Measurements from ENCODE around the gene EML1.

DNA sequence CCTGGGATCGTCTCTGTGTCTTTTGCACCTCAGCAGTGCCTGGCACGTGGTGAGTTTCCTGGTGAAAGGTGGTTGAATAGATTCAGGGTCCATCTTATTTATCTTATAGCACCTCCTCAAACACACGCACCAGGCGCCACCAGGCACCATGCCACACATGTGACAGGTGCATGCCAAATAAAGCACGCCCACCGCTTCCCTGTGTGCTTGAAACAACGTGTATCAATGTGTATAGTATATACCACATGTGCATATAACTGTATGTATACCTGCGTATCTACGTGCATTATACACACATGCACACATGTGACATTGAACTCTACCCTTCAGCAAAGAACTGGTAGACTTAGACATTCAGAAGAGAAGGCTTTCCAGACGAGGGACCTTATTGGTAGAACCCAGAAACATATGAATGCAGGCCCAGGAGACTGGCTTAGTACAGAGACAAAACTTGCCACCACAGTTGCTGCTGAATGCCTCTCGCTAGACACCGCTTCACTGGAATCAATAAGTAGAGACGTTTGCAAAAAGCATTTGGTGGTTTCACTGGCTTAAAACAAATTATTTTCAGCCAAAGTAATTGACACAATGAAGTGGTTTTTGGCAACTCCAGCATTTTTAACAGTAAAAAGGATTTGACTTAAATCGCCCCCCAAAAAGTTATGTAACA lies 10.0 kb downstream of the EML1 start:
- TF ChIP-seq, protein P1, sequence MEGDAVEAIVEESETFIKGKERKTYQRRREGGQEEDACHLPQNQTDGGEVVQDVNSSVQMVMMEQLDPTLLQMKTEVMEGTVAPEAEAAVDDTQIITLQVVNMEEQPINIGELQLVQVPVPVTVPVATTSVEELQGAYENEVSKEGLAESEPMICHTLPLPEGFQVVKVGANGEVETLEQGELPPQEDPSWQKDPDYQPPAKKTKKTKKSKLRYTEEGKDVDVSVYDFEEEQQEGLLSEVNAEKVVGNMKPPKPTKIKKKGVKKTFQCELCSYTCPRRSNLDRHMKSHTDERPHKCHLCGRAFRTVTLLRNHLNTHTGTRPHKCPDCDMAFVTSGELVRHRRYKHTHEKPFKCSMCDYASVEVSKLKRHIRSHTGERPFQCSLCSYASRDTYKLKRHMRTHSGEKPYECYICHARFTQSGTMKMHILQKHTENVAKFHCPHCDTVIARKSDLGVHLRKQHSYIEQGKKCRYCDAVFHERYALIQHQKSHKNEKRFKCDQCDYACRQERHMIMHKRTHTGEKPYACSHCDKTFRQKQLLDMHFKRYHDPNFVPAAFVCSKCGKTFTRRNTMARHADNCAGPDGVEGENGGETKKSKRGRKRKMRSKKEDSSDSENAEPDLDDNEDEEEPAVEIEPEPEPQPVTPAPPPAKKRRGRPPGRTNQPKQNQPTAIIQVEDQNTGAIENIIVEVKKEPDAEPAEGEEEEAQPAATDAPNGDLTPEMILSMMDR (IDR thresholded peaks at IDR 0.05; ENCODE audit: insufficient read depth, low read length): no peak
- TF ChIP-seq POLR2AphosphoS5 (IDR thresholded peaks at IDR 0.05; ENCODE audit: low read depth): no peak
